HCT116 (cell line): ENCODE data around the gene DIO3. TPM values are rescaled to one million over a fixed set of nuclear protein-coding genes. Genes with fewer than 3 reads are reported as not detected.

Experiments
- ATAC-seq: fragments of 200-7000 bp; cut with Tn5 transposase; 2 replicates; pipeline ENCODE4 v1.9.1; 2020; ENCODE audit warnings: mild to moderate bottlenecking, moderate library complexity
- BruUV-seq: library from RNA; stranded (reverse); fragments of 400-500 nt; replicated peaks from 2 replicates; lab custom pipeline; 2021; lab: Mats Ljungman, UMichigan
- CTCF ChIA-PET: fragments of 300-600 bp; sonication (Branson Sonifier 250); formaldehyde crosslinking; loops from one replicate; lab custom pipeline; 2021; ENCODE audit warnings: antibody characterized with exemption; lab: Charles Lee
- POLR2A ChIA-PET: fragments of 300-600, 350-600 bp; sonication (Branson Sonifier 250); formaldehyde crosslinking; loops from one replicate; lab custom pipeline; 2021; ENCODE audit warnings: antibody characterized with exemption; lab: Charles Lee
- RAD21 ChIA-PET, 2 experiments: fragments of 300-600 bp; sonication (Branson Sonifier 250); formaldehyde crosslinking; loops; one replicate each; lab custom pipeline; 2023; ENCODE audit warnings: low total read pairs in 2 of 2; ENCODE audit not compliant: uncharacterized antibody in 2 of 2, unreplicated experiment in 2 of 2, low non-redundant PET in 1 of 2; lab: Charles Lee
- DNase-seq: peaks from one replicate; pipeline ENCODE4 v3.0.0-alpha.2; 2010; ENCODE audit warnings: low read depth, low spot score
- H2AFZ ChIP-seq: fragments of 200-600 bp; shearing (Covaris generic), sonication (generic); 2 replicates; pipeline ENCODE4 v1.6.1; 2017; ENCODE audit warnings: low read depth, mixed run types, mixed read lengths, antibody characterized with exemption, low read length; ENCODE audit not compliant: poor library complexity, severe bottlenecking
- H3K27ac ChIP-seq: 2 replicates; pipeline ENCODE4 v1.5.1; 2012; ENCODE audit warnings: low read depth, low read length
- H3K27me3 ChIP-seq: fragments of 200-600 bp; sonication (generic); 2 replicates; pipeline ENCODE4 v1.6.1; 2016; ENCODE audit warnings: mixed run types, low read length, mixed read lengths; ENCODE audit not compliant: insufficient read depth
- H3K36me3 ChIP-seq, 2 experiments: fragments of 200-500 bp in 1 of 2; fragments of 200-600 bp in 1 of 2; sonication (Bioruptor generic) in 1 of 2; sonication (generic) in 1 of 2; 2 replicates each; pipeline versions ENCODE4 v1.5.1 to v1.6.1; 2014 to 2016; ENCODE audit warnings: low read length in 2 of 2, inconsistent platforms in 1 of 2, mixed read lengths in 1 of 2, mixed run types in 1 of 2; ENCODE audit not compliant: insufficient read depth in 2 of 2, control insufficient read depth in 1 of 2
- H3K4me1 ChIP-seq, 2 experiments: fragments of 200-600 bp in 1 of 2; sonication (generic) in 1 of 2; 2 replicates each; pipeline versions ENCODE4 v1.5.1 to v1.6.1; 2012 to 2017; ENCODE audit warnings: low read length in 2 of 2, inconsistent platforms in 1 of 2, mild to moderate bottlenecking in 1 of 2, mixed read lengths in 1 of 2, mixed run types in 1 of 2, moderate library complexity in 1 of 2; ENCODE audit not compliant: insufficient read depth in 2 of 2, control insufficient read depth in 1 of 2
- H3K4me2 ChIP-seq: fragments of 200-600 bp; sonication (generic); 2 replicates; pipeline ENCODE4 v1.6.1; 2017; ENCODE audit warnings: mixed run types, low read length, mixed read lengths
- H3K4me3 ChIP-seq, 2 experiments: fragments of 200-600 bp in 1 of 2; sonication (generic) in 1 of 2; replicated peaks in 1 of 2; 2 replicates each; pipeline ENCODE4 v1.5.1; 2011 to 2016; ENCODE audit warnings: low read length in 2 of 2, control low read depth in 1 of 2, low read depth in 1 of 2, mild to moderate bottlenecking in 1 of 2, mixed read lengths in 1 of 2, mixed run types in 1 of 2
- H3K79me2 ChIP-seq: fragments of 200-600 bp; sonication (generic); 2 replicates; pipeline ENCODE4 v1.6.1; 2017; ENCODE audit warnings: mild to moderate bottlenecking, mixed run types, low read length, moderate library complexity, mixed read lengths; ENCODE audit not compliant: insufficient read depth
- H3K9ac ChIP-seq: fragments of 200-600 bp; sonication (generic); 2 replicates; pipeline ENCODE4 v1.6.1; 2016; ENCODE audit warnings: low read length, mixed read lengths
- H3K9me2 ChIP-seq: fragments of 200-600 bp; sonication (generic), shearing (Covaris generic); 2 replicates; pipeline ENCODE4 v1.6.1; 2017; ENCODE audit warnings: mixed run types, mild to moderate bottlenecking, moderate library complexity; ENCODE audit not compliant: insufficient read depth
- H3K9me3 ChIP-seq, 2 experiments: fragments of 200-500 bp in 1 of 2; fragments of 200-600 bp in 1 of 2; sonication (Bioruptor generic) in 1 of 2; sonication (generic) in 1 of 2; 2 replicates each; pipeline ENCODE4 v1.6.1; 2014 to 2017; ENCODE audit warnings: low read length in 2 of 2, mixed read lengths in 2 of 2, inconsistent platforms in 1 of 2, low read depth in 1 of 2, mild to moderate bottlenecking in 1 of 2, mixed run types in 1 of 2, moderate library complexity in 1 of 2; ENCODE audit not compliant: control insufficient read depth in 1 of 2, insufficient read depth in 1 of 2
- H4K20me1 ChIP-seq: fragments of 200-600 bp; sonication (generic), shearing (Covaris generic); 2 replicates; pipeline ENCODE4 v1.6.1; 2017; ENCODE audit warnings: mixed run types, mild to moderate bottlenecking, moderate library complexity; ENCODE audit not compliant: insufficient read depth
- ATF3 ChIP-seq: IDR thresholded peaks from 2 replicates; pipeline ENCODE4 v1.6.1; 2012
- ELF1 ChIP-seq: IDR thresholded peaks from 2 replicates; pipeline ENCODE4 v1.6.1; 2012; ENCODE audit warnings: low read depth, borderline replicate concordance
- EZH2 ChIP-seq: fragments of 200-600 bp; sonication (generic); IDR thresholded peaks from 2 replicates; pipeline ENCODE4 v1.6.1; 2017; ENCODE audit warnings: antibody characterized with exemption, mixed run types
- EZH2phosphoT487 ChIP-seq: fragments of 200-600 bp; IDR thresholded peaks from 2 replicates; pipeline ENCODE4 v1.6.1; 2018; ENCODE audit warnings: antibody characterized with exemption, borderline replicate concordance
- POLR2A ChIP-seq: IDR thresholded peaks from 2 replicates; pipeline ENCODE4 v1.7.0; 2011; ENCODE audit warnings: borderline replicate concordance; ENCODE audit not compliant: insufficient read depth, insufficient read length; ENCODE audit errors: extremely low read depth
- RAD21 ChIP-seq: IDR thresholded peaks from 2 replicates; pipeline ENCODE4 v1.6.1; 2012; ENCODE audit warnings: low read depth, mild to moderate bottlenecking
- REST ChIP-seq: IDR thresholded peaks from 2 replicates; pipeline ENCODE4 v1.6.1; 2012; ENCODE audit warnings: low read depth
- SIN3A ChIP-seq: IDR thresholded peaks from 2 replicates; pipeline ENCODE4 v1.6.1; 2012; ENCODE audit warnings: low read depth
- SP1 ChIP-seq: IDR thresholded peaks from 2 replicates; pipeline ENCODE4 v1.6.1; 2012; ENCODE audit warnings: low read depth
- intact Hi-C: fragments of 100-400 bp; cut with micrococcal nuclease; formaldehyde crosslinking; loops from 2 replicates; pipeline ENCODE4 v1.10.0; 2022
- total RNA-seq: library from RNA; stranded (reverse); gene quantifications from one replicate; pipeline ENCODE4 v1.2.1, GENCODE V29; 2021; ENCODE audit not compliant: unreplicated experiment

Gene DIO3
- total RNA-seq, 1 experiment from 2014 or later: 0.34 TPM

- peaks cover 13 to 17% of the 10 kb centered on the region in 2 experiments for H3K4me1 ChIP-seq
- intact Hi-C loops: no loop called here
- CTCF ChIA-PET: no interaction called here
- TF ChIP-seq ELF1 (no peak), EZH2phosphoT487 (no peak), REST (no peak), EZH2 (no peak), SP1 (no peak), SIN3A (no peak), POLR2A (no peak), ATF3 (no peak), RAD21 (no peak)
- H3K9me3 ChIP-seq: no peaks in the 10 kb centered on the region
- H3K27ac ChIP-seq: no peak overlapping the region
- no peaks in the 10 kb centered on the region for H3K79me2 ChIP-seq
- no peaks in the 10 kb centered on the region for H3K36me3 ChIP-seq
- no peak overlapping the region for H3K9ac ChIP-seq
- DNase-seq (no peak), ATAC-seq (no peak)
- no peaks in the 10 kb centered on the region for H4K20me1 ChIP-seq
- H3K4me2 ChIP-seq: no peak overlapping the region
- H3K4me3 ChIP-seq: no peak overlapping the region
- H3K27me3 ChIP-seq: no peaks in the 10 kb centered on the region
- H2AFZ ChIP-seq: no peak overlapping the region
- POLR2A ChIA-PET: no interaction called here
- H3K9me2 ChIP-seq: no peaks in the 10 kb centered on the region
- BruUV-seq: no TSS peak
- RAD21 ChIA-PET: no interaction called here
These were observed 4.6 kb upstream of the DIO3 start for GRCh38 chr14:101556566-101557320.
